Activated naive CD8-positive, alpha-beta T cell treated with anti-CD3 and anti-CD28 coated beads for 36 hours (primary cell): ENCODE data around the gene SNAP23. TPM values are rescaled to one million over a fixed set of nuclear protein-coding genes. Genes with fewer than 3 reads are reported as not detected.

Experiments
- DNase-seq: peaks from one replicate; pipeline ENCODE4 v3.0.0; 2021
- H3K27ac Mint-ChIP-seq: one replicate; pipeline ENCODE4 v1.8.0; 2022; ENCODE audit warnings: mild to moderate bottlenecking, moderate library complexity, mixed read lengths
- H3K27me3 Mint-ChIP-seq: one replicate; pipeline ENCODE4 v1.8.0; 2022; ENCODE audit warnings: mild to moderate bottlenecking, mixed read lengths
- H3K36me3 Mint-ChIP-seq: one replicate; pipeline ENCODE4 v1.8.0; 2021; ENCODE audit warnings: mild to moderate bottlenecking, mixed read lengths
- H3K4me1 Mint-ChIP-seq: one replicate; pipeline ENCODE4 v1.8.0; 2021; ENCODE audit warnings: mixed read lengths
- H3K4me3 Mint-ChIP-seq: one replicate; pipeline ENCODE4 v1.8.0; 2022; ENCODE audit warnings: mild to moderate bottlenecking, moderate library complexity, mixed read lengths
- H3K9me3 Mint-ChIP-seq: one replicate; pipeline ENCODE4 v1.8.0; 2022; ENCODE audit warnings: mixed read lengths
- total RNA-seq, 2 experiments: library from RNA; stranded (reverse); gene quantifications; one replicate each; pipeline ENCODE4 v1.2.3, GENCODE V29; 2021

SNAP23 gene
- 10 to 100 TPM; 37.6 to 42.3 TPM for total RNA-seq

DNA sequence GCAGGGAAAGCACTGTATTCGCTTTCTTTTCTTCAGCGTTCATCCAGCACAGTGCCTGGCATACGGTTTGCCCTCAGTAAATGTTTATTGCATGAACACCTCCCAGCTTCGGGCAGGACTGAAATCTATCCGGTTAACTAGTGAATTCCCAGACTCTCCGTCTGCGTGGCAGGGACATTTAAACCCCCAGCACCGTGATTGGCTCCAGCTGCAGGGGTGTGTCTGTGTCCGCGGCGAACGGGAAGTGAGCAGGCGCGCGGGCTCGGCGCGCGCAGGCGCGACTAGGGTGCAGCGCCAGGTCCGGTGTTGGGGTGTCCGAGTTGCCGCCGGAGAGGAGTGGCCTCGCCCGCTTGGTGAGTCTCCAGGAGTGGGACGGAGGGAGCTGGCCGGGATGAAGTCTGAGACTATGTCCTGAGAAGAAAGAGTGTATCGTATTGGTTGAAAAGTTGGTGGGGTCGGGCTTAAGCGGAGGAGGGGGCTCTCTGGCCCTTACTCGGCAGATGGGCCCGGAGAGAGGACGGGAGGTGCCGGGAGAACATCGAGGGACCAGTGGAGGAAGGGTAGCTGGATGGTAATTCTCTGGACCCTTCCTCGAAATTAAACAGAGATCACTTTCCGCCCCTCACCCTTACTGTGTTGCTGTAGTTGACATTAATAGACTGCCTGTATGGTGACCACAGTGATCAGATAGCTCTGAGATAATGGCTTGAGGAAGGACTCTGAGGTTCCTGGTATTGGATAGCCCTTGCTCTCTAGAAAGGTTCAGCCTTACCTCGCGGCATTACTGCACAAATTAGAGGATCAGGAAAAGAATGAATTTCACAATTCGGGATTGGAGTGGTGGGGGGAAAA lies at the start of gene SNAP23:
TSS of gene SNAP23 (plus strand) at position 274 of the 852 bp plus-strand sequence. CDS start 16,213 bp downstream, outside the sequence.
- peak within 1 kb of the TSS; percentile 91 for H3K27ac Mint-ChIP-seq
- DNase-seq: peak; percentile 89
- H3K9me3 Mint-ChIP-seq: no peaks in the 10 kb centered on the region
- peaks cover 44% of the 10 kb centered on the region for H3K4me1 Mint-ChIP-seq
- H3K4me3 Mint-ChIP-seq: peak within 1 kb of the TSS; percentile 99
- H3K27me3 Mint-ChIP-seq: no peaks in the 10 kb centered on the region
- H3K36me3 Mint-ChIP-seq: peaks cover 4% of the 10 kb centered on the region

GRCh38 chr15:42447599-42447998 lies 47.8 kb upstream of the SNAP23 start:
- no peaks in the 10 kb centered on the region for H3K9me3 Mint-ChIP-seq
- no peak overlapping the region for H3K4me3 Mint-ChIP-seq
- no peak for DNase-seq
- no peaks in the 10 kb centered on the region for H3K27me3 Mint-ChIP-seq
- peaks cover 19% of the 10 kb centered on the region for H3K36me3 Mint-ChIP-seq
- no peaks in the 10 kb centered on the region for H3K4me1 Mint-ChIP-seq
- H3K27ac Mint-ChIP-seq: no peak overlapping the region

- Mint-ChIP-seq H3K27me3 (no peaks in the 10 kb centered on the region), H3K27ac (no peak overlapping the region), H3K9me3 (no peaks in the 10 kb centered on the region), H3K36me3 (peaks cover 19% of the 10 kb centered on the region), H3K4me1 (no peaks in the 10 kb centered on the region), H3K4me3 (no peak overlapping the region)
- DNase-seq: no peak
These were observed 47.2 kb upstream of the SNAP23 start for GRCh38 chr15:42448281-42448680.

DNA sequence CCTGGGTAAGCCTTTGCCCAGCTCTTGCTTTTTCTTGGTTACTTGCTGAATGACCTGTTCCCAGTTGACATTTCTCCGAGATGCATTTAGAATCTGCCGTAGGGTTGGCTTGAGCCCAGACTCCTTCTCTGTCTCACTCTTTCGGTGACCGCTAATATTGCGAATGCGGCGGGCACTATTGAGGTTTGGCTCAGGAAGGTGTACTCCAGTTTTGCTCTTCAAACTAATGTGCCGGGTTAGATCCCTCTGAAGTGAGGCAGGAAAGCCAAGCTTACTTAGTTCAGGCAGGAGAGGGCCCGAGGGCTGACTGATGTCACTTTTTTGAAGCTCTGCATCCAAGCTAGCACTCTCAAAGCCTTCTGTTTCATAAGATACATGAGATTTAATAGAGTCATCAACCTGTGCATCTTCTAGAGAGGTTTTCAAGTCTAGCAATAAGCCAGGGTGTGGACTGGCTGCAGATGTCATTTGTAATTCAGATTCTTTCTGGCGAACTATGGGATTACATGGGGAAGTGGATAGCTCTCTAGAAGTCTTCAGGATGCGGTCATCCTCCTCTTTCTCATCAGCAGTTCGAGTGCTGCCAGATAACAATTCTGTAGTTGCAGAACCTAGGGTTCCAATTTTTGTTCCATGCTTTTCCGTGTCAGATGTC lies 45.5 kb upstream of the SNAP23 start:
- Mint-ChIP-seq H3K27ac (no peak overlapping the region), H3K27me3 (no peaks in the 10 kb centered on the region), H3K9me3 (no peaks in the 10 kb centered on the region), H3K4me1 (no peaks in the 10 kb centered on the region), H3K36me3 (peaks cover 16% of the 10 kb centered on the region), H3K4me3 (no peak overlapping the region)
- DNase-seq: no peak

DNA sequence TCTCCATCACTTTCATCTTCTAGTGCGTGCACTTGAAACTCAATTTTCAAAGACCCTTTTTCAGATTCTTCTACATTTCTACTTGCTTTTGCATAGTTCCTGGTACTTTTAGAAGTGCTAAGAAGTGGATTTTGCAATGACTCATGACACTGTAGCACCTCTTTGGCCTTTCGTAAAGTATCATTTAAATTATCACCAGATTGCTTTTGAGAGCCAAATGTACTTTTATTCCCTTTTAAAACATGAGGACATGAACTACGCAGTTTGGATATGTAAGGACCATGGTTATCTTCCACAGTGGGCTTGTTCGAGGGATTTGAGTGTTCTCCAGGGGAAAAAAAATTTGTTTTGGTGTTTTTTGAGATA lies 45.0 kb upstream of the SNAP23 start:
- H3K4me3 Mint-ChIP-seq: no peak overlapping the region
- no peak for DNase-seq
- no peaks in the 10 kb centered on the region for H3K4me1 Mint-ChIP-seq
- no peak overlapping the region for H3K27ac Mint-ChIP-seq
- H3K27me3 Mint-ChIP-seq: no peaks in the 10 kb centered on the region
- peaks cover 16% of the 10 kb centered on the region for H3K36me3 Mint-ChIP-seq
- no peaks in the 10 kb centered on the region for H3K9me3 Mint-ChIP-seq

GRCh38 chr15:42453826-42454225 lies 41.6 kb upstream of the SNAP23 start:
- no peaks in the 10 kb centered on the region for H3K27me3 Mint-ChIP-seq
- peaks cover 14% of the 10 kb centered on the region for H3K36me3 Mint-ChIP-seq
- peaks cover 5% of the 10 kb centered on the region for H3K4me1 Mint-ChIP-seq
- DNase-seq: no peak
- no peaks in the 10 kb centered on the region for H3K9me3 Mint-ChIP-seq
- H3K27ac Mint-ChIP-seq: no peak overlapping the region
- H3K4me3 Mint-ChIP-seq: no peak overlapping the region

DNA sequence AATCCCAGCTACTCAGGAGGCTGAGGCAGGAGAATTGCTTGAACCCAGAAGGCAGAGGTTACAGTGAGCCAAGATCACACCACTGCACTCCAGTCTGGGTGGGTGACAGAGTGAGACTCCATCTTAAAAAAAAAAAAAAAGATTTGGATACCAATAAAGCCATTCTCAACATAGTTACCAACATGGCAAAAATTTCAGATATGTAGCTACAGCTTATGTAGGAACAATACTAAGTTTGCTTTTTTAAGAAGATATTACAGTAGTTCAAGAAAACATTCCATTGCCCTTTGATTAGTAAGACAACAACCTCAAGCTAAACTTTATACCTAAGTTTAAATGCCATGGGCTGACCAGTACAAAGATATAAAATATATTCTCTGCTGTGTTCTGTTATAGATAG lies 38.9 kb upstream of the SNAP23 start:
- no peaks in the 10 kb centered on the region for H3K9me3 Mint-ChIP-seq
- H3K27me3 Mint-ChIP-seq: no peaks in the 10 kb centered on the region
- H3K4me3 Mint-ChIP-seq: no peak overlapping the region
- H3K27ac Mint-ChIP-seq: no peak overlapping the region
- peaks cover 2% of the 10 kb centered on the region for H3K36me3 Mint-ChIP-seq
- H3K4me1 Mint-ChIP-seq: peaks cover 8% of the 10 kb centered on the region
- no peak for DNase-seq

- H3K4me3 Mint-ChIP-seq: no peak overlapping the region
- H3K4me1 Mint-ChIP-seq: peaks cover 11% of the 10 kb centered on the region
- H3K36me3 Mint-ChIP-seq: no peaks in the 10 kb centered on the region
- H3K27me3 Mint-ChIP-seq: no peaks in the 10 kb centered on the region
- no peak for DNase-seq
- H3K9me3 Mint-ChIP-seq: no peaks in the 10 kb centered on the region
- no peak overlapping the region for H3K27ac Mint-ChIP-seq
These were observed 38.5 kb upstream of the SNAP23 start for GRCh38 chr15:42456971-42457370.

DNA sequence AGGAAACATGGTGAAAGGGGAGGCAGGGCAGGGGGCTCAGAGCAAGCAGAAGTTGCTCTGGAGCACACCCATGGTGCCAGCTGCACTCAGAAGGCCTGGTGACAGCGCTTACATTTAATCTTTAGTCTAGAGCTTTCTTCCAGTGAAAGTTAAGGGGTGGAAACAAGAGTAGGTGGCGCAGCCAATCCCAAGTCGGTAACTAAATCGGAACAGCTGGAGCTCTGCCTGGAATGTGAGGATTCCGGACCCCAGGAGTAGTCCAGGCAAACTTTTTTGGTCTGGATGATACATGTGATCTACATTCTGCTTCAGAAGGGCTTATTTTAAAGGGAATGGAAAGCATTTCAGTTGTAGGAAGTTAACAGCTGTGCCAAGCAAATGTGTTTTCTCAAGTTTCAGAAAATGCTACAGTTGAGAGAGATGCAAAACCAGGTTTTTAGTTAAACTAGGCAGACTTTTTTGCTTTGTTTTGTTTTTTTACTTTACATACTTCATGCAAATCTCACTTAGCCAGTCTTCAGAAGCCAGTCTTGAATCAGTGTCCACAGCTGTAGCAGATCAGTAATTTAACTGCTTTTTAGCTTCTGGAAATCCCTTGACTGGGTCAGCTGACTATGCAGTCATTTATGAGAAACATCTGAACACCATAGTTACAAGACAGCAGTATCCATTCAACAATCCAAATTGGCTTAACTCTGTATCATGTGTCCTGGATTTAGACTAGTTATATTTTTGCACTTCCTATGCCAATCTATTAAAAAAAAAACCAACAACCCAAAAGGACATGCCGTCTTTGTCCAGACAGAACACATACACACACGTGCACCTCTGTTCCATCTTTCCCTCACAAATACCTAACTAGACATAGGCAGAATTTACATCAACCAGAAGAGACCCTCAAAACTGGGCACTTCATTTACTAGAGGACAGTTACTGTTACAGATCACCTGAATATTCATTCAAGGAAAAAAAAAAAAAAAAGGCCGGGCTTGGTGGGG lies 37.7 kb upstream of the SNAP23 start:
- H3K4me3 Mint-ChIP-seq: no peak overlapping the region
- no peak overlapping the region for H3K27ac Mint-ChIP-seq
- no peaks in the 10 kb centered on the region for H3K9me3 Mint-ChIP-seq
- H3K4me1 Mint-ChIP-seq: peaks cover 11% of the 10 kb centered on the region
- DNase-seq: no peak
- no peaks in the 10 kb centered on the region for H3K36me3 Mint-ChIP-seq
- no peaks in the 10 kb centered on the region for H3K27me3 Mint-ChIP-seq

GRCh38 chr15:42461261-42461660 lies 34.2 kb upstream of the SNAP23 start:
- DNase-seq: no peak
- peaks cover 11% of the 10 kb centered on the region for H3K36me3 Mint-ChIP-seq

GRCh38 chr15:42465520-42466259 lies 29.7 kb upstream of the SNAP23 start:
- H3K27ac Mint-ChIP-seq: no peak overlapping the region
- H3K36me3 Mint-ChIP-seq: peaks cover 12% of the 10 kb centered on the region
- no peaks in the 10 kb centered on the region for H3K9me3 Mint-ChIP-seq
- H3K27me3 Mint-ChIP-seq: no peaks in the 10 kb centered on the region
- H3K4me1 Mint-ChIP-seq: peaks cover 7% of the 10 kb centered on the region
- no peak overlapping the region for H3K4me3 Mint-ChIP-seq
- no peak for DNase-seq

More at GRCh38 chr15:42461261-42461660, 34.2 kb upstream of the SNAP23 start:
- no peak overlapping the region for H3K4me3 Mint-ChIP-seq
- H3K4me1 Mint-ChIP-seq: peaks cover 11% of the 10 kb centered on the region
- H3K27me3 Mint-ChIP-seq: no peaks in the 10 kb centered on the region
- no peaks in the 10 kb centered on the region for H3K9me3 Mint-ChIP-seq
- H3K27ac Mint-ChIP-seq: no peak overlapping the region

GRCh38 chr15:42471002-42471401 lies 24.4 kb upstream of the SNAP23 start:
- H3K27me3 Mint-ChIP-seq: no peaks in the 10 kb centered on the region
- DNase-seq: no peak
- H3K9me3 Mint-ChIP-seq: no peaks in the 10 kb centered on the region
- no peak overlapping the region for H3K4me3 Mint-ChIP-seq
- no peak overlapping the region for H3K27ac Mint-ChIP-seq
- H3K4me1 Mint-ChIP-seq: peaks cover 3% of the 10 kb centered on the region
- peaks cover 5% of the 10 kb centered on the region for H3K36me3 Mint-ChIP-seq

DNA sequence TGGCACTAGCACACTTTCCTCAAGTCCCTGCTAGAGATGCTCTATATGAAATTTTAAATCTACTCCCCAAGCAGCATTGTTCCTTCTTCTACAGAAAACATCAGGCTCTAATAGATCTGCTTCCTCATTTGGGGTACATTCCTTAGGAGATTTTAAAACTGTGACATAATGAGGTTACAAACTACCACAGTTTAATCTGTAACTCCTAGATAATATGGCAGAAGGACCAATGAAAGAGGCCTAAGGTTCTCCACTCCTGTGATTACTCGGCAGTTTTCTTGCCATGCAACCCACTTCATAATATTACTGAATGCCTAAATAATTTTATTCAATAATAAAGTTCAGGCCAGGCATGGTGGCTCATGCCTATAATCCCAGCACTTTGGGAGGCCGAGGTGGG lies 20.6 kb upstream of the SNAP23 start:
- Mint-ChIP-seq H3K36me3 (peaks cover 5% of the 10 kb centered on the region), H3K9me3 (no peaks in the 10 kb centered on the region), H3K27me3 (no peaks in the 10 kb centered on the region), H3K4me1 (peaks cover 3% of the 10 kb centered on the region), H3K27ac (no peak overlapping the region), H3K4me3 (no peak overlapping the region)
- DNase-seq: no peak

- peaks cover 19% of the 10 kb centered on the region for H3K4me1 Mint-ChIP-seq
These were observed 12.7 kb upstream of the SNAP23 start for GRCh38 chr15:42482701-42483100.

More at GRCh38 chr15:42482701-42483100, 12.7 kb upstream of the SNAP23 start:
- Mint-ChIP-seq H3K9me3 (peaks cover 5% of the 10 kb centered on the region), H3K27ac (no peak overlapping the region), H3K36me3 (peaks cover 16% of the 10 kb centered on the region), H3K4me3 (no peak overlapping the region), H3K27me3 (no peaks in the 10 kb centered on the region)
- DNase-seq: no peak
